OCI-LY1 (cell line): ENCODE measurements around the gene STT3B.

Experiments
- H2AFZ ChIP-seq: fragments of 200-600 bp; sonication (generic), shearing (Covaris generic); 2 replicates; pipeline ENCODE4 v1.6.0; 2014; ENCODE audit warnings: antibody characterized with exemption, mild to moderate bottlenecking, low read length
- H3F3A ChIP-seq: fragments of 200-600 bp; sonication (generic), shearing (Covaris generic); 2 replicates; pipeline ENCODE4 v1.6.0; 2014; ENCODE audit warnings: mild to moderate bottlenecking, antibody characterized with exemption, low read length, moderate library complexity; ENCODE audit not compliant: insufficient read depth
- H3K27ac ChIP-seq: fragments of 200-600 bp; sonication (generic); 2 replicates; pipeline ENCODE4 v1.5.1; 2014; ENCODE audit warnings: low read length, mixed run types, mild to moderate bottlenecking, low read depth; ENCODE audit not compliant: poor library complexity, severe bottlenecking
- H3K27me3 ChIP-seq: fragments of 200-600 bp; sonication (generic); 2 replicates; pipeline ENCODE4 v1.6.0; 2014; ENCODE audit warnings: antibody characterized with exemption, mild to moderate bottlenecking, low read length, moderate library complexity; ENCODE audit not compliant: insufficient read depth
- H3K36me3 ChIP-seq: fragments of 200-600 bp; sonication (generic); 2 replicates; pipeline ENCODE4 v1.6.1; 2014; ENCODE audit warnings: mild to moderate bottlenecking, antibody characterized with exemption, low read length, moderate library complexity, mixed read lengths; ENCODE audit not compliant: insufficient read depth
- H3K4me1 ChIP-seq: fragments of 200-600 bp; sonication (generic); 2 replicates; pipeline ENCODE4 v1.5.1; 2014; ENCODE audit warnings: mild to moderate bottlenecking, low read length, moderate library complexity; ENCODE audit not compliant: insufficient read depth, severe bottlenecking
- H3K4me2 ChIP-seq: fragments of 200-600 bp; sonication (generic), shearing (Covaris generic); 2 replicates; pipeline ENCODE4 v1.6.1; 2014; ENCODE audit warnings: low read length
- H3K4me3 ChIP-seq: fragments of 200-600 bp; sonication (generic); 2 replicates; pipeline ENCODE4 v1.5.1; 2014; ENCODE audit warnings: low read length, low read depth, mild to moderate bottlenecking, mixed read lengths; ENCODE audit not compliant: poor library complexity, severe bottlenecking
- H3K79me2 ChIP-seq: fragments of 200-600 bp; shearing (Covaris generic); 2 replicates; pipeline ENCODE4 v1.6.1; 2016; ENCODE audit warnings: mixed run types, low read length, mixed read lengths; ENCODE audit not compliant: insufficient read depth
- H3K9ac ChIP-seq: fragments of 200-600 bp; sonication (generic), shearing (Covaris generic); 2 replicates; pipeline ENCODE4 v1.6.1; 2014; ENCODE audit warnings: mild to moderate bottlenecking, low read length, mixed read lengths
- H3K9me2 ChIP-seq: fragments of 200-600 bp; sonication (generic), shearing (Covaris generic); 2 replicates; pipeline ENCODE4 v1.6.1; 2014; ENCODE audit warnings: low read depth, mild to moderate bottlenecking, low read length, mixed read lengths
- H3K9me3 ChIP-seq: fragments of 200-600 bp; shearing (Covaris generic); 2 replicates; pipeline ENCODE4 v1.6.1; 2014; ENCODE audit warnings: low read length, mixed read lengths
- H4K20me1 ChIP-seq: fragments of 200-600 bp; sonication (generic), shearing (Covaris generic); 2 replicates; pipeline ENCODE4 v1.6.0; 2016; ENCODE audit warnings: mild to moderate bottlenecking, low read length; ENCODE audit not compliant: insufficient read depth
- CTCF ChIP-seq: fragments of 200-600 bp; sonication (generic), shearing (Covaris generic); IDR thresholded peaks from 2 replicates; pipeline ENCODE4 v1.5.1; 2017; ENCODE audit warnings: mild to moderate bottlenecking, antibody characterized with exemption, low read length, moderate library complexity, mixed read lengths
- EZH2 ChIP-seq: fragments of 200-600 bp; sonication (generic), shearing (Covaris generic); IDR thresholded peaks from 2 replicates; pipeline ENCODE4 v1.8.0; 2017; ENCODE audit warnings: borderline replicate concordance, mixed run types, mild to moderate bottlenecking, antibody characterized with exemption, low read length, moderate library complexity, mixed read lengths

STT3B gene

GRCh38 chr3:31571325-31571724 is 38.6 kb downstream of the STT3B start:
- peaks cover 3% of the 10 kb centered on the region; the same call in 1 of the 2 replicates for H4K20me1 ChIP-seq

GRCh38 chr3:31572236-31573004 is 39.7 kb downstream of the STT3B start:
- Histone ChIP-seq H3K9ac (no peak overlapping the region), H2AFZ (no peak overlapping the region), H3K36me3 (peaks cover 18% of the 10 kb centered on the region), H3K4me2 (peak overlapping the region; percentile 12; the same call in 1 of the 2 replicates), H3K27me3 (no peaks in the 10 kb centered on the region), H3F3A (no peaks in the 10 kb centered on the region), H3K79me2 (peaks cover 97% of the 10 kb centered on the region), H3K9me3 (no peaks in the 10 kb centered on the region), H3K4me1 (peaks cover 38% of the 10 kb centered on the region), H4K20me1 (peaks cover 3% of the 10 kb centered on the region; the same call in 1 of the 2 replicates), H3K9me2 (no peaks in the 10 kb centered on the region), H3K4me3 (no peak overlapping the region), H3K27ac (no peak overlapping the region)
- TF ChIP-seq CTCF (no peak), EZH2 (no peak)

More at GRCh38 chr3:31571325-31571724, 38.6 kb downstream of the STT3B start:
- Histone ChIP-seq H3K27ac (no peak overlapping the region), H3K4me3 (no peak overlapping the region), H3K27me3 (no peaks in the 10 kb centered on the region), H3K4me1 (peaks cover 42% of the 10 kb centered on the region), H3K9me2 (no peaks in the 10 kb centered on the region), H2AFZ (no peak overlapping the region), H3K9ac (no peak overlapping the region), H3K4me2 (no peak overlapping the region), H3F3A (no peaks in the 10 kb centered on the region), H3K36me3 (peaks cover 7% of the 10 kb centered on the region), H3K9me3 (no peaks in the 10 kb centered on the region), H3K79me2 (peaks cover 97% of the 10 kb centered on the region)
- TF ChIP-seq EZH2 (no peak), CTCF (no peak)

- Histone ChIP-seq H3K9me2 (no peaks in the 10 kb centered on the region), H3K4me3 (no peak overlapping the region), H2AFZ (no peak overlapping the region), H3K9ac (no peak overlapping the region), H3K27ac (no peak overlapping the region), H3K9me3 (no peaks in the 10 kb centered on the region), H3K4me1 (peaks cover 33% of the 10 kb centered on the region), H3K79me2 (peaks cover 97% of the 10 kb centered on the region), H4K20me1 (no peaks in the 10 kb centered on the region), H3K4me2 (peak overlapping the region; percentile 12; the same call in 1 of the 2 replicates), H3K36me3 (peaks cover 26% of the 10 kb centered on the region), H3K27me3 (no peaks in the 10 kb centered on the region), H3F3A (no peaks in the 10 kb centered on the region)
- no peak for TF ChIP-seq EZH2
- no peak for TF ChIP-seq CTCF
Observed at GRCh38 chr3:31573036-31573779, 40.5 kb downstream of the STT3B start.
